HG03521 (cell line): ENCODE results near the gene LONP1.
"Not testable (repeated sequence)": the region's sequence is repeated elsewhere in the genome, so short reads cannot be mapped to it uniquely, and the experiment has no call there.

Experiments
- ATAC-seq: cut with Tn5 transposase; IDR thresholded peaks from one replicate; pipeline ENCODE4 v1.9.1; 2021; ENCODE audit warnings: mild to moderate bottlenecking, moderate library complexity; ENCODE audit not compliant: unreplicated experiment

The LONP1 gene

DNA sequence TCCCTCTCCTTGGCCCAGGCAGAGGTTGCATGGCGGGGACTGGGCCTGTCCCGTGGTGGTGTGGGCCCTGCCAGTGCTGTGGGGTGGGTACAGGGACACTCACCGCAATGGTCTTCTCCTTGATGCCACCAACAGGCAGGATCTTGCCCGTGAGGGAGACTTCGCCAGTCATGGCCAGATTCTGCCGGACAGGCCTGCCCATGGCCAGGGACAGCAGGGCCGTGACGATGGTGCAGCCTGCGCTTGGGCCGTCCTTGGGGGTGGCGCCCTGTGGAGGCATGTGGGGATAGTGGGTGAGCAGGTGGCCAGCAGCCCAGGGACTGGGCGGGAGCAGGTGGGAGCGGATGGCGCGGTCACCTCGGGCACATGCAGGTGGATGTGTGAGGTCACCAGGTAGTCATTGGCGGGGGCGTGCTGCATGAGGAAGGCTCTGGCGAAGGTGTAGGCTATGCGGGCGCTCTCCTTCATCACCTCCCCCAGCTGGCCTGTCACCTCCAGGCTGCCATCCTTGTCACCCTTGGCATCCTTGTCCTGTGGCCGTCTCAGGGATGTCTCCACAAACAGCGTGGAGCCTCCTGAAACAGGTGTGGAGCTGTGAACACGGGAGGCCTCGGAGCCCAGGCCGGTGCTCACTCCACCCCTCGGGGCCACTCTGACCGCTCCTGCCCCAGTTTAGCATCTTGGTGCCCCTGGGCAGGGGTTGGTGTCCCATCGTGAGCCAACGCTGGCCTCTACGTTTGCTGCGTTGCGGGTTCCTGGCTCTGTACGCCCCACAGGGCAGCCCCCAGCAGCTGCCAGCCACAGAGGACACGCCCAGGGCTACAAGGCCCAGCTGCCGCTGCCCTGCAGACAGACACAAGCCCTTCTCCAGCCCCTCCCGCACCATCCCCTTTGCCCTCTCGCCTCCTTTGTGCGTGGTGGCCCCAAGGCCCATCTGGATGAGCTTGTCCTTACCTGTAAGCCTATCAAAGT lies 26.5 kb downstream of the LONP1 start:
- ATAC-seq: no peak

DNA sequence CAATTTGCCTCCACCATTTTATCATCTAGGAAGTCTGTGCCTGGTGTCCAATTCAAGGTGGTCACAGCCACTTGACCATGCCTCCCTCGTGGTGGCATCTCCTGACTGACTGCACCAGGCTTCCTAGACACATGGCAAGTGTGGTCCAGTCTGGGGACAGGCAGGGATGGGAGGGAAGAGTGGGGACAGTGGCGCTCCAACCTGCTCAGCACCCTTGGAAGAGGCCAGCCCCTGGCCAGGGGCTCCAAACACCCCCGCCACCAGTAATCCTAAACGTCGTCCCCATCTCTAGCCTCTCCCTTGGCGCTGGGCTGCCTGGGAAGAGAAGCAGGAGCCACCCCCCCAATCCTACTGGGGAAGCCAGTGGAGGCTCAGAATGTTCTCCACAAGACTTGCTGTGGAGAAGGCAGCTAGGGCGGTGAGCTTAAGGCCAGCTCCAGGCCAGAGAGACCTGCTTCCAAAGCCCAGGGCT lies 27.2 kb downstream of the LONP1 start:
- ATAC-seq: no peak

DNA sequence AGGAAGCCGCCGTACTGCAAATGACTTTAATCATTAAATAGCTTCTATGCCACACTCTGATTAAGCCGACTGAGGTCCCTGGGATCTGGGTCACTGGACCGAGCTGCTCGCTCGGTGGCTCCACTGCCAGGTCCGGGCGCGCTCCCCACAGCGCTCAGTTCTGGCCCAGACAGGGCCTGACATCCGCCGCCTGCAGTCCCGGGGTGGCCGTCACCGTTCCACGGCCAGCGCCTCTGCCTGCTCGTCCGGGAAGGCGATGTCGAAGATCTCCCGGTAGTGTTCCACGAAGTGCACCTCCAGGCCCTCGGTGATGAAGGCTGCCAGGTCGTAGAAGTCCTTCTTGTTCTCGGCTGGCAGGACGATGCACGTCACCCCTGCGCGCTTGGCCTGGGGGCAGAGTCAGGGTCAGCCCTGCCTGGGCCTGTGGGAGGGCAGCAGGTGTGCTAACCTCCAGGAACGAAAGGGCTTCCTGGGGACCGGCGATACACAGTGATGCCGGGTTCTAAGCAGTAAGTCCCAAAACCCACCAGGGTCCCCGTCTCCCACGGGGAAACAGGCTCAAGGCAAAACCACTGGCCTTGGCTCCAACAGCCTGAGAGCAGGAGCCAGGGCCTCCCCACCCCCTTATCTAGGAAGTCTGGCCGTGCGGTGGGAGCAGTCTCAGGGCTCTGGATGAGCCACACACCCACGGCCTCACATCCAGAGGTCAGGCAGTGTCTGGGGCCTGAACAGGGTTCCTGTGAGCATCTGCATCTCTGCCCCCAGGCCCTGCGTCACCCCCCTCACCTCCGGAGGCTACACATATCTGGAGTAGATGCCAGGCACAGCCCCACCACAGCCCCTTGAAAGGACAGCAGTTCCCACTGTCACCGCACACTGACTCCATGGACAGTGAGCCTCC lies 27.9 kb downstream of the LONP1 start:
- ATAC-seq: no peak

DNA sequence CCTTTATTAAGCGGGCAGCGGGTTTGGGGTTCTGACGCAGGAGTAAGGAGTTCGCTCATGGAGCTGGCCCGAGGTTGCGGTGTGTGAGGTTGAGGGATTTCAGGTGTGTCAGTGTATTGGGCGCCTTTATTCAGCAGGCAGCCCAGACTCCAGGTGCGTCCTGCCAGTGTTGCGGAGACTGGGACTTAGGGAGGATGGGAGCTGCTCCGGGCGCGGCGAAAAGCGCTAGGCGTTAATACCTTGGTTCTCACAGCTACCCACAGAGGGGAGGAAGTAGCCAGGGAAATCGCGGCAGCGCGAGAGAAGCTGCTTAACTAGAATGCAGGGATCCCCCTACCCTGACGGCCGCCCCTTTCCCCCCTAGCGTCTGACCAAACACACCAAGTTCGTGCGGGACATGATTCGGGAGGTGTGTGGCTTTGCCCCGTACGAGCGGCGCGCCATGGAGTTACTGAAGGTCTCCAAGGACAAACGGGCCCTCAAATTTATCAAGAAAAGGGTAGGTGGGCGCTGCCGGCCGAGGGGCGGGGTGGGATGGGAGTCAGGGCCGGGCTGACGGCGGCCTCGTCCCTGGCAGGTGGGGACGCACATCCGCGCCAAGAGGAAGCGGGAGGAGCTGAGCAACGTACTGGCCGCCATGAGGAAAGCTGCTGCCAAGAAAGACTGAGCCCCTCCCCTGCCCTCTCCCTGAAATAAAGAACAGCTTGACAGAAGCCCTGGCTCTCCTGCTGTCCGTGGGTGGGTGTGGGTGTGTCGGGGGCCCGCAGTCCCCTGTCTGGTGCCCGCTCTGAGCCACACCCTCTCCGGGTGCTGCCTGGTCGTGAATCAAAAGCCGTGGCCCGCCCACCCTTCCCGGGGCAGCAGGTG lies 28.8 kb downstream of the LONP1 start:
- no peak for ATAC-seq

DNA sequence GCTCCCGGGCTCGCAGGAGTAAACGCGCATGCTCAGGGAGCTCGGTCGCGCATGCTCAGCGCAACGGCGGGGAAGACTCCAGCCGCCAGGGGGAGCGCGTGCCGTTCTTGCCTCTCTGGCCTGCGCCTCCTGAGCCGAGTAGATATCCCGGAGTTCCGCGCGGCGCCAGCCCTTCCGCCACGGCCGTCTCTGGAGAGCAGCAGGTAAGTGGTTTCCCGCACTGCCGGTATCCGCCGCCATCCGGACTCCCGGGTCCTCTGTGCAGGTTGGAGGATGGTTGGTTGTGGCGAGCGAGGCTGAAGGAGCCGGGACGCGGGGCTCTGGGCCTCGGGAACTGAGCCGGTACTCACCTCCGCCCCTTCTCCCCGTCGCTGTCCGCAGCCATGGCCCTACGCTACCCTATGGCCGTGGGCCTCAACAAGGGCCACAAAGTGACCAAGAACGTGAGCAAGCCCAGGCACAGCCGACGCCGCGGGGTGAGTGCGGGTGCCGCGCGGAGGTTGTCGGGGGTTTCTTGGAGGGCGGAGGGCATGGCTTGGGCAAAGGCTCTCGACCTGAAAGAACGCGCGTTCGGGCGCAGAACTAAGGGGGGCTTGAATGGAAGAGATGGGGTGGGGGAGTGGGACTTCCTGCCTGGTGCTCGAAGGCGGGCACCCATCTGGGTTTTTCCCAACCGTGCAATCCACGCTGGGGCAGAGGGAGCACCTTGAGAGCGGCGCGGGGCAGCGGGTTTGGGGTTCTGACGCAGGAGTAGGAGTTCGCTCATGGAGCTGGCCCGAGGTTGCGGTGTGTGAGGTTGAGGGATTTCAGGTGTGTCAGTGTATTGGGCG lies 29.6 kb downstream of the LONP1 start, which contains the start of gene RPL36:
Gene RPL36, plus strand, starts transcription at position 171 of the 830 bp plus-strand sequence. Its CDS starts 213 bp downstream, at position 384.
- peak; percentile 33 for ATAC-seq

DNA sequence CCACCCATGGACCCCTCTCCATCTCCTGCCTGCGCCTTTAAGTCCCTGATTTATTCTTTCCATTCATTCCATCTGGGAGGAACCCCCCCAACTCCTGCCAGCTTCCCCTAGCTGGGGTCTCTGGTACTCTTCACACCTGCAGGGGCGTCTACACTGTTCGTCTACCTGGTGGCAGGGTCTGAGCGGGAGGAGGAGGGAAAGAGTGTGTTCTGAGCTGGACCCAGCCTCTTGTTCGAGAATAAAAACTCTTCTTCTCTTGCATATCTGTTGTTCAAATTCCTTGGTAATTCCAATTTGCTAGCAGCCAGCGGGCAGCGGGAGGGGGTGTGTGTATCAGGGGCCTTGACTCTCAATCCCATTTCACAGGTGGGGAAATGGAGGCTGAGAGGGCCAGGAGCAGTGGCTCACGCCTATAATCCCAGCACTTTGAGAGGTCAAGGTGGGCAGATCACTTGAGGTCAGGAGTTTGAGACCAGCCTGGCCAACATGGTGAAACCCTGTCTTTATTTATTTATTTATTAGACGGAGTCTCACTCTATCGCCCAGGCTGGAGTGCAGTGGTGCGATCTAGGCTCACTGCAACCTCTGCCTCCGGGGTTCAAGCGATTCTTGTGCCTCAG lies 31.6 kb downstream of the LONP1 start:
- ATAC-seq: not testable (repeated sequence)

DNA sequence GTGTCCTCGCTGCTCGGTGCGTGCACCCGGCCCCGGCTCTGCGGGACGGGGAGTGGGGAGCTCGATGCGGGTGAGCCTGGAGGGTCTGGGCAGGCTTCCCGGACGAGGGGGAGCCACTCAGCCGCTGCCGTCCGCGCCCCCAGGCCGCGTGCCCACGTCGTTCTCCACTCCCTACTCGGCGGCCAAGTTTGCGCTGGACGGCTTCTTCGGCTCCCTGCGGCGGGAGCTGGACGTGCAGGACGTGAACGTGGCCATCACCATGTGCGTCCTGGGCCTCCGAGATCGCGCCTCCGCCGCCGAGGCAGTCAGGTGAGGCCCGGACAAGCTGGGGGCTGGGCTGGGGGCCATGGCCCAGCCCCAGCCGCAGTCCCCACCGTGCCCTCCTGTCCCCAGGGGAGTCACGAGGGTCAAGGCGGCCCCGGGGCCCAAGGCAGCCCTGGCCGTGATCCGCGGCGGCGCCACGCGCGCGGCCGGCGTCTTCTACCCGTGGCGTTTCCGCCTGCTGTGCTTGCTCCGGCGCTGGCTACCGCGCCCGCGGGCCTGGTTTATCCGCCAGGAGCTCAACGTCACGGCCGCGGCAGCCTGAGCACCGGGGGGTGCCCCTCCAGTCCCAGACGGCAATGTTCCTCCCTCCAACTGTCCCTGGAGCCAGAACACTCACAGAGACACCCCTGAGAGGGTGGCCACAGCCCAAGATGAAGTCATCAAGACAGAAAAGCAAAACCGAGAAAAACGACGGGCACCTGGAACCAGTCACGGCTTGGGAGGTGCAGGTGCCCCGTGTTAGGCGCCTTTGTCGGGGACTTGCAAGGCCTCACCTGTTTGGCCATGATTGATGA lies 32.4 kb downstream of the LONP1 start:
- ATAC-seq: no peak

DNA sequence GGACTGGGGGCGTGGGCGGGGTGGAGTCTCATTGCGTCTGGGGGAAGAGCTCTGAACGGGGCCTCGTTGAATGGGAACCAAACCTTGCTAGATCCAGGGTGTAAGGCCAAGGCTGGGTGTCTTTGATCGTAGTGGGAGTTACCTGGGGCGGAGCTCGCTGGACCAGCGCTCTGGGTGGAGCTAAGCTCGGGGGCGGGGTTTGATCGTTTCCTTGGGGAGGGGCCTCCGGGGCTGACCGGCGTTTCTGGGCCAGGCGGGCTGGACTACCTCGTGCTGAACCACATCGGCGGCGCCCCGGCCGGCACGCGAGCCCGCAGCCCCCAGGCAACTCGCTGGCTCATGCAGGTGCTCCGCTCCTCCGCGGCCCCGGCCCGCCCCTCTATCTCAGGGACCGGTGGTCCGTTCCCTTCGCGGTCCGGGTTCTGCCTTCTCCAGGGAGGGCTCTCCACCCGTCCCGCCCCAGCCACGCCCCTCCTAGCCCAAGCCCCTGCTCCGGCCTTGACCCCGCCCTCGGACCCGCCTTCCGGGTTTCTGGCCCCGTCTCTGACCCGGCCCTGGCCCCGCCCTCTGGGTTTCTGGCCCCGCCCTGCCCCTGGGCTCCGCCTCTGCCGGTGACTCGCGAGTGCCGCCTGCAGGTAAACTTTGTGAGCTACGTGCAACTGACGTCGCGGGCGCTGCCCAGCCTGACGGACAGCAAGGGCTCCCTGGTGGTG lies 33.1 kb downstream of the LONP1 start:
- peak; percentile 41 for ATAC-seq

DNA sequence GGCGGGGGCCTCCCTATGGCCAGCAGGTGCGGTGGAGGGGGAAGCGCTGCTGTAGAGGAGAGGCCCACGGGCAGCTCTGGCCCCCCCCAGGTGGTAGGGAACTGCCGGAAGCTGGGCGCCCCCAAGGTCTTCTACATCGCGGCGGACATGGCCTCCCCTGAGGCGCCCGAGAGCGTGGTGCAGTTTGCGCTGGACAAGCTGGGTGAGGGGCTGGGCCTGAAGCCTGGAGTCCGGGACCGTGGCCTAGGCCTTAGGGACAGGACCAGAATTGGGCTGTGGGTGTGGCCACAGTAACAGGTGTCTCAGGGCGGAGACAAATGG lies 33.7 kb downstream of the LONP1 start:
- ATAC-seq: no peak

DNA sequence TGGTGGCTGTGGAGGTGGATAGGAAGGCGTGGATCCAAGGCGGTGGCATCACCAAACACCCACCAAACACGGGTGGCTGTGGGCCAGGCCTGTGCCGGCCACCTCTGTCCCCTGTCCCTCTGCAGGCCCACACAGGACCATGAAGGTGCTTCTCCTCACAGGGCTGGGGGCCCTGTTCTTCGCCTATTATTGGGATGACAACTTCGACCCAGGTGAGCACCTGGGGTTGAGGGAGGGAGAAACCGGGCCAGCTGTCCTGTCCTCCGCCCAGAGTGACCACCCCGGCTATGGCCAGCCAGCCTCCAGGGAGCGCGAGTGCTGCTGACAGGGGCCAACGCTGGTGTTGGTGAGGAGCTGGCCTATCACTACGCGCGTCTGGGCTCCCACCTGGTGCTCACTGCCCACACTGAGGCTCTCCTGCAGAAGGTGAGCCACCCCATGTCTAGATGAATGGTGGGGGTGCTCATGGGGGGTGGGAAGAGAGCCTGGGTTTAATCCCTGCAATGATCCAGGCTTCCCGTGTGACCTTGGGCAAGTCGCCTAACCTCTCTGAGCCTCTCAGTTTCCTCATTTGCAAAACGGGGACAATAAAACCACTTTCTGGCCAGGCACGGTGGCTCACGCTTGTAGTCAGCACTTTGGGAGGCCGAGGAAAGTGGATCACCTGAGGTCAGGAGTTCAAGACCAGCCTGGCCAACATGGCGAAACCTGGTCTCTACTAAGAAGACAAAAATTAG lies 35.1 kb downstream of the LONP1 start:
- ATAC-seq: no peak

DNA sequence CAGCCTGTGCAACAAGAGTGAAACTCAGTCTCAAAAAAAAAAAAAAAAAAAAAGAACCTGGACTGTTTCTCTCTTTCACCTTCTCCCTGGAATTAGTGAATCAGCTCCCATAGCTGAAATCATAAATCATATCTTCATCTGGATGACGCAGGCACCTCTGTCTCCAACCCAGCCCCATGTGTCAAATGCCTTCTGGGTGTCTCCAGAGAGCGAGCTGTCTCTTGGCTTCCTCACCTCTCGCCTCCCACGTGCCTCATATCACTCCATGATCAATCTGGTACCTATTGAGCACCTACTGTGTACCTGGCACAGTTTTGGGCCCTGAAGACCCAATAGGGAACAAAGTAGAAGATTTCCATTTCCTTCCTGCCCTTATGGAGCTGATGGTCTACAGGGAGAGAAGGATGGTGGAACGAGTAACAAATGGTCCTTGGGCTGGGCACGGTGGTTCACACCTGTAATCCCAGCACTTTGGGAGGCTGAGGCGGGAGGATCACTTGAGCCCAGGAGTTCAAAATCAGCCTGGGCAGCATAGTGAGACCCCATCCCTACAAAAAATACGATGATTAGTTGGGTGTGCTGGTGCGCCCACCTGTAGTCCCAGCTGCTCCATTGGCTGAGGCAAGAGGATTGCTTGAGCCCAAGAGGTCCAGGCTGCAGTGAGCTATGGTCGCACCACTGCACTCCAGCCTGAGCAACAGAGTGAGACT lies 36.6 kb downstream of the LONP1 start:
- no peak for ATAC-seq

DNA sequence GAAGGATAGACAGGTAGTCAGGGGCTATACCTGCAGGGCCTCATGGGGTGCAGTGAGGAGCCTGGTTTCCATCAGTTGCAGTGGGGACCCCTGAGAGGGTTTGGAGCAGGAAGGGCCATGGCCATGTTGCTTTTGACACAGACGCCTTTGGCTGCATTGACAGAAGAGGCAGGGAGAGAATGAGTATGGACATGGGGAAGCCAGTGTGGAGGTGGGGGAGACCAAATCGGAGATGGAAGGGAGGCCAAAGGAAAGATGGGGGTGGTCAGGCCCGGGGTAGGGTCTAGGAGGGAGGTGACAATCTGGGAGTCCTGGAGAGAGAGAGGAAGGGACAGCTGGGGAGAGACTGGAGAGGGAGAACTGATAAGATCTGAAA lies 37.9 kb downstream of the LONP1 start:
- no peak for ATAC-seq

DNA sequence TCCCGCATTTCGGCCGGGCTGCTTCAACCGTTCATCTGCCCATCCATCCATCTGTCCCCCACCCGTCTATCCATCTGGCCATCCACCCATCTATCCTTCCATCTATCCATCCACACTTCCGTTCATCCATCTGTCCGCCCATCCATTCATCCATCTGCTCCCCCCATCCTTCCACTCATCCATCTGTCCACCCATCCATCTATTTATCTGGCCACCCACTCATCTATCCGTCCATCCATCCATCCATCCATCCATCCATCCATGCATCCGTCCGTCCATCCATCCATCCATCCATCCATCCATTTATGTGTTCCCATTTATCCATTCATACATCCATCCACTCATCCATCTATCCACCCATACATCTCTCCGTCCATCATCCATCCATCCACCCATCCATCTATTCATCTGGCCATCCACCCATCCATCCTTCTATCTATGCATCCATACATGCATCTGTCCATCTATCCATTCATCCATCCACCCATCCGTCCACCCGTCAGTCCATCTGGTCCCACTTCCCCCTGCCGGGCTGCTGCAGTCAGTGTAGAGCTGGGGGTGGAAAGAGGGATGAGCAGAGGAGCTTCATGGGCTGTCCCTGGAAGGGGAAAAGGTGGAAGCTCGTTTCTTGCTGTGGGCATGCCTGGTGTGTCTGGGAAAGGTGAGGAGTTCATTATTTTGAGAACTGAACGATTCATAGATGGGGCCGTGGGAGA lies 38.4 kb downstream of the LONP1 start:
- no peak for ATAC-seq

DNA sequence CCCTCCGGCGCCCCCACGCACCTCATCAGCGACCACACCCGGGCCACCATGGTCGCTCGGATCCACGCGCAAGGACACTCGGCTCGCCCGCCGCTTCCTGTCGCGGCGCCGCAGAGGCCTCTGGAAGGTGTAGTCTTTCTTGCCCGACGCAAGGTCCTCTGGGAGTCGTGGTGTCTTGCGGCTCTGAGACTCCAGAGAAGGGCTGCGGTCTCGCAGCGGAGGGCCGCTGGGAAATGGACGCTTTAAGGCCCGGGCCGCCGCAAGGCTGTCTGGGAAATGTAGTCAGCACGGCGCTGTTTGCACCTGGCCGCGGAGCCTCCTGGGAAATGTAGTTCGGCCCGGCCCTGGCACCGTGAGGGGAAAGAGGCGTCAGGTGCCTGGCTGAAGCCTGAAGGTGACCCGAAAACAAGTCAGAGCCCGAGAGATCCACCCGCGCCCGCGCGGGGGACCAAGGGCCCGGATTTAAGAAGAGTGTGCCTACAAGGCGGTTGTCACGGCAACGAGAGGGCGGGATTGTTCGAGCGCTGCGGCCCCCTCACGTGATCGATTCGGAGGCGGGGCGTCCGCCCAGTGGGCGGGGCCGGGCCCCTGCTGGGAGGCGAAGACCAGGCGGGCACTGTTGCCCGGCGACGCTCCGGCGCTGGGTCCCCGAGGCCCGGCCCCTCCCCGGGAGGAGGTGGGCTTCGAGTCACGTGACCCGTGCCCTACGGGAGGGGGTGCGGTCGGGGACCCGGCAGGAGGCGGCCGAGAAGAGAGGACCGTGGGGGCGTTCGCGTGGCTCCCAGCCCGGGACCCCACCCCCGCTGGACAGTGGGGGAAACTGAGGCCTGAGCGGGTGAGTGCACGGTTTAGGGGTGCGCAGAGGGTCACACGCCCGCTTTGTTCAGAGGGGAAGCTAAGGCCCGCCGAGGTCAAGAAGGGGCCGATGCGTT lies 39.2 kb downstream of the LONP1 start, which contains the start of the genes HSD11B1L and MICOS13:
Gene HSD11B1L, plus strand, starts transcription at position 591 of the 932 bp plus-strand sequence. CDS start 3,806 bp downstream, outside the sequence.
Gene MICOS13, minus strand, starts transcription at position 80 of the 932 bp plus-strand sequence. Its CDS starts 30 bp downstream, at position 50.
- ATAC-seq: peak; percentile 83

DNA sequence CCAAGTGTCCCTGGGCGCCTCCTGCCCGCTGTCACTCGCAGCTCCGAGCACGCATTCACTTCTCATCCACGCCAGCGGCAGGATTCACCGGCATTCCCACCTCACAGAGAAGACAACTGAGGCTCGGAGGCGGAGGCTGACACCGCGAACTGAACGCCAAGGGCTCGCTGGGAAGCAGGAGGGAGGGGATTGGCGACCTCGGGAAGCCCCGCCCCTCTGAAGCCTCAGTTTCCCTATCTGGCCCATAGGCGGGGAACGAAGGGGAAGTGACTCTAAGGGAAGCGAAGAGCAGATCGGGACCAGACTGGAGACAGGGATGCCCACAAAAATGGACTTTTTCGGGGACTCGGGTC lies 39.9 kb downstream of the LONP1 start:
- no peak for ATAC-seq
